K562 (cell line): ENCODE results near the gene FMNL3. TPM values are rescaled to one million over a fixed set of nuclear protein-coding genes. Genes with fewer than 3 reads are reported as not detected.

ENCODE experiments used
- BCL6 ChIP-seq: fragments of 250-450 bp; sonication (Bioruptor Pico); IDR thresholded peaks from 2 replicates; pipeline ENCODE4 v1.4.0; 2020
- EGR1 ChIP-seq: fragments of 450-650 bp; conservative IDR thresholded peaks from 2 replicates; pipeline ENCODE4 v1.6.1; 2017; ENCODE audit warnings: mild to moderate bottlenecking
- EP400 ChIP-seq: fragments of 450-650 bp; IDR thresholded peaks from 2 replicates; pipeline ENCODE4 v1.6.1; 2017; ENCODE audit warnings: antibody characterized with exemption, mild to moderate bottlenecking, moderate library complexity
- KLF13 ChIP-seq: fragments of 450-650 bp; IDR thresholded peaks from 2 replicates; pipeline ENCODE4 v1.6.1; 2016; ENCODE audit warnings: missing genetic modification characterization, low read depth, mild to moderate bottlenecking, missing compliant biosample characterization, moderate library complexity, borderline replicate concordance
- NBN ChIP-seq: fragments of 450-650 bp; IDR thresholded peaks from 2 replicates; pipeline ENCODE4 v1.6.1; 2016; ENCODE audit warnings: low read depth, mild to moderate bottlenecking
- NCOA6 ChIP-seq: fragments of 450-650 bp; IDR thresholded peaks from 2 replicates; pipeline ENCODE4 v1.6.1; 2017; ENCODE audit warnings: mild to moderate bottlenecking
- NR3C1 ChIP-seq: sonication (generic); formaldehyde crosslinking; IDR thresholded peaks from 2 replicates; pipeline ENCODE4 v1.8.1; 2022; ENCODE audit warnings: missing genetic modification reagents
- POLR2G ChIP-seq: fragments of 200-400 bp; formaldehyde crosslinking; IDR thresholded peaks from 2 replicates; pipeline ENCODE4 v1.6.1; 2017; ENCODE audit warnings: low read depth, mild to moderate bottlenecking, antibody characterized with exemption, low read length, moderate library complexity
- RAD51 ChIP-seq: fragments of 450-650 bp; IDR thresholded peaks from 2 replicates; pipeline ENCODE4 v1.7.1; 2016; ENCODE audit warnings: low read depth, mild to moderate bottlenecking, borderline replicate concordance
- SETDB1 ChIP-seq: IDR thresholded peaks from one replicate; pipeline ENCODE4 v1.6.1; 2012; ENCODE audit warnings: low read length, control low read depth, inconsistent platforms
- SIN3B ChIP-seq: fragments of 450-650 bp; IDR thresholded peaks from 2 replicates; pipeline ENCODE4 v1.6.1; 2017; ENCODE audit warnings: low read depth, mild to moderate bottlenecking, moderate library complexity
- TOE1 ChIP-seq, 2 experiments: fragments of 450-650 bp in 1 of 2; sonication (generic) in 1 of 2; formaldehyde crosslinking in 1 of 2; IDR thresholded peaks; 2 replicates each; pipeline versions ENCODE4 v1.7.1 to v1.8.0; 2016 to 2022; ENCODE audit warnings: borderline replicate concordance in 2 of 2, mild to moderate bottlenecking in 2 of 2, antibody characterized with exemption in 1 of 2, inconsistent platforms in 1 of 2, low read depth in 1 of 2, missing genetic modification reagents in 1 of 2, moderate library complexity in 1 of 2
- U2AF1 ChIP-seq: fragments of 200-400 bp; formaldehyde crosslinking; optimal IDR thresholded peaks from 2 replicates; pipeline ENCODE3; 2017; ENCODE audit warnings: mild to moderate bottlenecking, low read depth, low read length, moderate library complexity
- ZBTB8A ChIP-seq: fragments of 450-650 bp; IDR thresholded peaks from 2 replicates; pipeline ENCODE4 v1.6.1; 2018; ENCODE audit warnings: mild to moderate bottlenecking, moderate library complexity; ENCODE audit not compliant: partially characterized antibody
- ZNF224 ChIP-seq: sonication (generic); formaldehyde crosslinking; IDR thresholded peaks from 2 replicates; pipeline ENCODE4 v1.8.0; 2022; ENCODE audit warnings: mild to moderate bottlenecking, missing genetic modification reagents
- polyA plus RNA-seq, 8 experiments: library from polyadenylated mRNA; depleted of rRNA in 4 of 8; stranded (reverse) in 5 of 8; unstranded in 3 of 8; fragments of >200 nt; fragmentation: Nextera tagmentation in 2 of 8; fragmentation: Illumina TruSeq in 1 of 8; extraction: Ambion mirVana in 2 of 8; extraction: Trizol in 1 of 8; gene quantifications; 2 replicates each; pipeline versions ENCODE4 v1.2.1 to v1.2.3, GENCODE V29; 2011 to 2014; ENCODE audit warnings: inconsistent platforms in 1 of 8, missing spikeins in 1 of 8
- total RNA-seq, 7 experiments: library from RNA; depleted of rRNA in 6 of 7; stranded (reverse); fragments of >200 nt in 6 of 7; fragmentation: Illumina TruSeq in 2 of 7; extraction: Trizol in 2 of 7; gene quantifications; 2 replicates each; pipeline versions ENCODE4 v1.2.1 to v1.2.3, GENCODE V29; 2011 to 2021; ENCODE audit warnings: low replicate concordance in 1 of 7
- TF ChIP-seq, protein P1 (sequence below): fragments of 450-650 bp; IDR thresholded peaks from 2 replicates; pipeline ENCODE4 v1.6.1; 2016
- TF ChIP-seq, protein P2 (sequence below): fragments of 450-650 bp; IDR thresholded peaks from 2 replicates; pipeline ENCODE4 v1.6.1; 2016; ENCODE audit warnings: missing biosample characterization, missing genetic modification characterization
- TF ChIP-seq, protein P3 (sequence below): sonication (generic); formaldehyde crosslinking; IDR thresholded peaks from 2 replicates; pipeline ENCODE4 v1.8.0; 2022; ENCODE audit warnings: mild to moderate bottlenecking, missing genetic modification reagents
- TF ChIP-seq, protein P4 (sequence below): fragments of 200-800 bp; sonication (Bioruptor generic); IDR thresholded peaks from 2 replicates; pipeline ENCODE4 v1.6.1; 2017; ENCODE audit warnings: missing genetic modification characterization, missing compliant biosample characterization
- TF ChIP-seq, protein P5 (sequence below): IDR thresholded peaks from 2 replicates; pipeline ENCODE4 v1.6.1; 2011; ENCODE audit warnings: borderline replicate concordance, low read depth, mild to moderate bottlenecking, moderate library complexity, low read length; ENCODE audit not compliant: insufficient read depth, poor library complexity, severe bottlenecking

FMNL3 gene
- total and polyA plus RNA-seq, 9 of the 15 experiments (the other 6 are each of a cell fraction or from before 2014, with no cell fraction given): 0.49 to 14.4 (median 6.8) TPM

DNA sequence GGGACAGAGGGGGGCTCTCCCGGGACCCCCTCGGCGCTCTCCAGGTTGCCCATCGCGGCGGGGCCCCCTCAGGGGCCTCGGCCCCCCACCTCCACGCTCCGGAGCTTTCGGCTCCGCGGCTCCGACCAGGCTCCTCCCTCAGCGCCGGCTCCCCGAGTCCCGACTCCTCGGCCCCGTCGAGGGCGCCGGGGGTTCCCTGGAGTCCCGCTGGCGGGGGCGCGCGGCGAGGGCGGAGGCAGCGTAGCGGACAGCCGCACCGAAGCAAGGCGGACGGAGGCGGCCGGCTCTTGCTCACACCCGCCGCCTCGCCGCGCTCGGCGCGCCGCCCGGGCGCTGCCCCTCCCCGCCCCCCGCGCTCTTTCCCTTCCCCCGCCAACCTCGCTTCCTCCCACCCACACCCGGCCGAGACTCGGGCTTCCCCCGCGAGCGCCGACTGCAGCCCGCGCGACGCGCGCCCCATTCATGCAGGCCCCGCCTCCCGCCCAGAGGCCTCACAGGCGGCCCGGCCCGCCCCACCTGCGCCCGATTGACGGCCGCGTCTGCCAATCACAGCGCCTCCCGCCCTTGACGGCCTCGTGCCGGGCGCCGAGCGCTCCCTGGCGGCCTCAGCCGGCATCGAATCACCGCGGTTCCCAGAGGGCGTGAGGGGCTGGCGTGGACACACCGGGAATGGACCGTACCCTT lies at the start of gene FMNL3 (continued):
- TF ChIP-seq TOE1 (IDR thresholded peaks at IDR 0.05; ENCODE audit: borderline replicate concordance) (no peak; the same call in 1 of the 2 replicates), TOE1 (CRISPR knock-in tag; IDR thresholded peaks at IDR 0.05; ENCODE audit: borderline replicate concordance, low read depth) (peak; percentile 98), U2AF1 (peak; percentile 39), POLR2G (peak; percentile 84), SIN3B (0 out of 2 replicates have a peak, but pooled peaks have one; percentile 29), ZBTB8A (no peak), ZNF224 (CRISPR knock-in tag) (peak; percentile 63; the same call in 1 of the 2 replicates), EGR1 (peak; percentile 71), KLF13 (peak; percentile 73; the same call in 1 of the 2 replicates), NCOA6 (peak; percentile 81), SETDB1 (no peak), NR3C1 (CRISPR knock-in tag) (peak; percentile 90; the same call in 1 of the 2 replicates), EP400 (peak; percentile 23; the same call in 1 of the 2 replicates), BCL6 (CRISPR knock-in tag) (no peak), RAD51 (no peak), NBN (0 out of 2 replicates have a peak, but pooled peaks have one; percentile 25)
- TF ChIP-seq, protein P1, sequence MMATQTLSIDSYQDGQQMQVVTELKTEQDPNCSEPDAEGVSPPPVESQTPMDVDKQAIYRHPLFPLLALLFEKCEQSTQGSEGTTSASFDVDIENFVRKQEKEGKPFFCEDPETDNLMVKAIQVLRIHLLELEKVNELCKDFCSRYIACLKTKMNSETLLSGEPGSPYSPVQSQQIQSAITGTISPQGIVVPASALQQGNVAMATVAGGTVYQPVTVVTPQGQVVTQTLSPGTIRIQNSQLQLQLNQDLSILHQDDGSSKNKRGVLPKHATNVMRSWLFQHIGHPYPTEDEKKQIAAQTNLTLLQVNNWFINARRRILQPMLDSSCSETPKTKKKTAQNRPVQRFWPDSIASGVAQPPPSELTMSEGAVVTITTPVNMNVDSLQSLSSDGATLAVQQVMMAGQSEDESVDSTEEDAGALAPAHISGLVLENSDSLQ: peak; percentile 99
- TF ChIP-seq, protein P2, sequence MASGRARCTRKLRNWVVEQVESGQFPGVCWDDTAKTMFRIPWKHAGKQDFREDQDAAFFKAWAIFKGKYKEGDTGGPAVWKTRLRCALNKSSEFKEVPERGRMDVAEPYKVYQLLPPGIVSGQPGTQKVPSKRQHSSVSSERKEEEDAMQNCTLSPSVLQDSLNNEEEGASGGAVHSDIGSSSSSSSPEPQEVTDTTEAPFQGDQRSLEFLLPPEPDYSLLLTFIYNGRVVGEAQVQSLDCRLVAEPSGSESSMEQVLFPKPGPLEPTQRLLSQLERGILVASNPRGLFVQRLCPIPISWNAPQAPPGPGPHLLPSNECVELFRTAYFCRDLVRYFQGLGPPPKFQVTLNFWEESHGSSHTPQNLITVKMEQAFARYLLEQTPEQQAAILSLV: no peak
- TF ChIP-seq, protein P3, sequence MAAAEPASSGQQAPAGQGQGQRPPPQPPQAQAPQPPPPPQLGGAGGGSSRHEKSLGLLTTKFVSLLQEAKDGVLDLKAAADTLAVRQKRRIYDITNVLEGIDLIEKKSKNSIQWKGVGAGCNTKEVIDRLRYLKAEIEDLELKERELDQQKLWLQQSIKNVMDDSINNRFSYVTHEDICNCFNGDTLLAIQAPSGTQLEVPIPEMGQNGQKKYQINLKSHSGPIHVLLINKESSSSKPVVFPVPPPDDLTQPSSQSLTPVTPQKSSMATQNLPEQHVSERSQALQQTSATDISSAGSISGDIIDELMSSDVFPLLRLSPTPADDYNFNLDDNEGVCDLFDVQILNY: peak; percentile 91
- TF ChIP-seq, protein P4, sequence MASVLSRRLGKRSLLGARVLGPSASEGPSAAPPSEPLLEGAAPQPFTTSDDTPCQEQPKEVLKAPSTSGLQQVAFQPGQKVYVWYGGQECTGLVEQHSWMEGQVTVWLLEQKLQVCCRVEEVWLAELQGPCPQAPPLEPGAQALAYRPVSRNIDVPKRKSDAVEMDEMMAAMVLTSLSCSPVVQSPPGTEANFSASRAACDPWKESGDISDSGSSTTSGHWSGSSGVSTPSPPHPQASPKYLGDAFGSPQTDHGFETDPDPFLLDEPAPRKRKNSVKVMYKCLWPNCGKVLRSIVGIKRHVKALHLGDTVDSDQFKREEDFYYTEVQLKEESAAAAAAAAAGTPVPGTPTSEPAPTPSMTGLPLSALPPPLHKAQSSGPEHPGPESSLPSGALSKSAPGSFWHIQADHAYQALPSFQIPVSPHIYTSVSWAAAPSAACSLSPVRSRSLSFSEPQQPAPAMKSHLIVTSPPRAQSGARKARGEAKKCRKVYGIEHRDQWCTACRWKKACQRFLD (CRISPR knock-in tag): no peak
- TF ChIP-seq, protein P5, sequence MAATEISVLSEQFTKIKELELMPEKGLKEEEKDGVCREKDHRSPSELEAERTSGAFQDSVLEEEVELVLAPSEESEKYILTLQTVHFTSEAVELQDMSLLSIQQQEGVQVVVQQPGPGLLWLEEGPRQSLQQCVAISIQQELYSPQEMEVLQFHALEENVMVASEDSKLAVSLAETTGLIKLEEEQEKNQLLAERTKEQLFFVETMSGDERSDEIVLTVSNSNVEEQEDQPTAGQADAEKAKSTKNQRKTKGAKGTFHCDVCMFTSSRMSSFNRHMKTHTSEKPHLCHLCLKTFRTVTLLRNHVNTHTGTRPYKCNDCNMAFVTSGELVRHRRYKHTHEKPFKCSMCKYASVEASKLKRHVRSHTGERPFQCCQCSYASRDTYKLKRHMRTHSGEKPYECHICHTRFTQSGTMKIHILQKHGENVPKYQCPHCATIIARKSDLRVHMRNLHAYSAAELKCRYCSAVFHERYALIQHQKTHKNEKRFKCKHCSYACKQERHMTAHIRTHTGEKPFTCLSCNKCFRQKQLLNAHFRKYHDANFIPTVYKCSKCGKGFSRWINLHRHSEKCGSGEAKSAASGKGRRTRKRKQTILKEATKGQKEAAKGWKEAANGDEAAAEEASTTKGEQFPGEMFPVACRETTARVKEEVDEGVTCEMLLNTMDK: peak; percentile 97
